Measurements from ENCODE around the gene USE1.
"Not testable (repeated sequence)": the region's sequence is repeated elsewhere in the genome, so short reads cannot be mapped to it uniquely, and the experiment has no call there.

The USE1 gene

DNA sequence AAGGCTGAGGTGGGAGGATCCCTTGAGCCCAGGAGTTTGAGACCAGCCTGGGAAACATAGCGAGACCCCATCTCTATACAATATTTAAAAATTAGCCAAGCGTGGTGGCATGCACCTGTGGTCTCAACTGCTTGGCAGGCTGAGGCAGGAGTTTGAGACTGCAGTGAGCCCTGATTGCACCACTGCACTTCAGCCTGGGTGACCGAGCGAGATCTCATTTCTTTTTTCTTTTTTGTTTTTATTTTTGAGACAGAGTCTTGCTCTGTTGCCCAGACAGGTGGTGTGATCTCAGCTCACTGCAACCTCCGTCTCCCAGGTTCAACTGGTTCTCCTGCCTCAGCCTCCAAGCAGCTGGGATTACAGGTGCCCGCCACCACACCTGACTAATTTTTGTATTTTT lies 23.4 kb upstream of the USE1 start:
- H3K4me2 ChIP-seq (ENCODE audit: low read length); H3K79me2 ChIP-seq (ENCODE audit: control insufficient read depth, insufficient read depth, low read length); H2AK5ac ChIP-seq (ENCODE audit: low read length); H3K18ac ChIP-seq (ENCODE audit: low read length); H3K9ac ChIP-seq (ENCODE audit: low read length); H3K23ac ChIP-seq (ENCODE audit: low read length); DNase-seq; H2BK5ac ChIP-seq (ENCODE audit: low read length); H3K4ac ChIP-seq (ENCODE audit: low read depth, low read length); H4K5ac ChIP-seq (ENCODE audit: low read length); H3K27ac ChIP-seq (ENCODE audit: low read depth, low read length); H3K56ac ChIP-seq (ENCODE audit: low read length); H3K36me3 ChIP-seq (ENCODE audit: control insufficient read depth, insufficient read depth, low read length); H3K4me3 ChIP-seq (ENCODE audit: low read length); H3K27me3 ChIP-seq (ENCODE audit: insufficient read depth, low read length, poor library complexity); H3K79me1 ChIP-seq (ENCODE audit: low read length); H4K8ac ChIP-seq (ENCODE audit: low read depth, low read length); H3K4me1 ChIP-seq (ENCODE audit: control insufficient read depth, low read depth, low read length); H2BK15ac ChIP-seq (replicated peaks; ENCODE audit: low read depth); H2BK120ac ChIP-seq (ENCODE audit: low read depth, low read length): not testable (repeated sequence)
- WGBS (ENCODE audit: extremely low coverage, insufficient coverage, low lambda C conversion rate) = no CpG with 5 or more reads among the region's 6 CpGs

DNA sequence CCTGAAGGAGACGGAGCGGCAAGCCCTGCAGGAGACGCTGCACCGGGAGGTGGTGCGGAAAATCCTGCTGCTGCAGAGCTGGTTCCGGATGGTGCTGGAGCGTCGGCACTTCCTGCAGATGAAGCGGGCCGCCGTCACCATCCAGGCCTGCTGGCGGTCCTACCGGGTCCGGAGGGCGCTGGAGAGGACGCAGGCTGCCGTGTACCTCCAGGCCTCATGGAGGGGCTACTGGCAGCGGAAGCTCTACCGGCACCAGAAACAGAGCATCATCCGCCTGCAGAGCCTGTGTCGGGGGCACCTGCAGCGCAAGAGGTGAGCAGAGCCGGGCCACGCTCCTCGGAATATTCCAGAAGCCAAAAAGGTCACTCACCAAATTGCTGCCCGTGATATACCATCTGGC lies 22.4 kb upstream of the USE1 start:
- Histone ChIP-seq H2BK120ac (ENCODE audit: low read depth, low read length) (no peak overlapping the region), H3K27ac (ENCODE audit: low read depth, low read length) (no peak overlapping the region), H2BK15ac (replicated peaks; ENCODE audit: low read depth) (no peak overlapping the region), H3K4me1 (ENCODE audit: control insufficient read depth, low read depth, low read length) (no peaks in the 10 kb centered on the region), H3K4me3 (ENCODE audit: low read length) (no peak overlapping the region), H3K36me3 (ENCODE audit: control insufficient read depth, insufficient read depth, low read length) (peaks cover 7% of the 10 kb centered on the region), H3K27me3 (ENCODE audit: insufficient read depth, low read length, poor library complexity) (no peaks in the 10 kb centered on the region), H3K79me2 (ENCODE audit: control insufficient read depth, insufficient read depth, low read length) (no peaks in the 10 kb centered on the region), H4K8ac (ENCODE audit: low read depth, low read length) (no peak overlapping the region), H3K9ac (ENCODE audit: low read length) (no peak overlapping the region), H2BK5ac (ENCODE audit: low read length) (no peak overlapping the region), H3K4ac (ENCODE audit: low read depth, low read length) (no peak overlapping the region), H3K56ac (ENCODE audit: low read length) (no peak overlapping the region), H2AK5ac (ENCODE audit: low read length) (no peak overlapping the region), H4K5ac (ENCODE audit: low read length) (no peak overlapping the region), H3K23ac (ENCODE audit: low read length) (no peak overlapping the region), H3K18ac (ENCODE audit: low read length) (no peak overlapping the region), H3K79me1 (ENCODE audit: low read length) (no peaks in the 10 kb centered on the region), H3K4me2 (ENCODE audit: low read length) (no peak overlapping the region)
- no CpG with 5 or more reads among the region's 26 CpGs for WGBS (ENCODE audit: extremely low coverage, insufficient coverage, low lambda C conversion rate)
- no peak for DNase-seq

DNA sequence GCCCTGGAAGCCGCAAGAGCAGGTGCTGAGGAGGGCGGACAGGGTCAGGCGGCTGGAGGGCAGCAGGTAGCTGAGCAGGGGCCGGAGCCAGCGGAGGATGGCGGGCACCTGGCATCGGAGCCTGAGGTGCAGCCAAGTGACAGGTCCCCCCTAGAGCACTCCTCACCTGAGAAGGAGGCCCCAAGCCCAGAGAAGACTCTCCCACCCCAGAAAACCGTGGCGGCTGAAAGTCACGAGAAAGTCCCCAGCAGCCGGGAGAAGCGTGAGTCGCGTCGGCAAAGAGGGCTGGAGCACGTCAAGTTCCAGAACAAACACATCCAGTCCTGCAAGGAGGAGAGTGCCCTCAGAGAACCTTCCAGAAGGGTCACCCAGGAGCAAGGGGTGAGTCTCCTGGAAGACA lies 20.5 kb upstream of the USE1 start:
- Histone ChIP-seq H2BK15ac (replicated peaks; ENCODE audit: low read depth) (no peak overlapping the region), H2BK120ac (ENCODE audit: low read depth, low read length) (no peak overlapping the region), H3K27me3 (ENCODE audit: insufficient read depth, low read length, poor library complexity) (no peaks in the 10 kb centered on the region), H3K79me1 (ENCODE audit: low read length) (no peaks in the 10 kb centered on the region), H3K56ac (ENCODE audit: low read length) (no peak overlapping the region), H4K5ac (ENCODE audit: low read length) (no peak overlapping the region), H2BK5ac (ENCODE audit: low read length) (no peak overlapping the region), H3K4ac (ENCODE audit: low read depth, low read length) (no peak overlapping the region), H3K4me3 (ENCODE audit: low read length) (no peak overlapping the region), H3K4me1 (ENCODE audit: control insufficient read depth, low read depth, low read length) (no peaks in the 10 kb centered on the region), H3K79me2 (ENCODE audit: control insufficient read depth, insufficient read depth, low read length) (no peaks in the 10 kb centered on the region), H2AK5ac (ENCODE audit: low read length) (no peak overlapping the region), H3K36me3 (ENCODE audit: control insufficient read depth, insufficient read depth, low read length) (peaks cover 5% of the 10 kb centered on the region), H3K9ac (ENCODE audit: low read length) (no peak overlapping the region), H4K8ac (ENCODE audit: low read depth, low read length) (no peak overlapping the region), H3K23ac (ENCODE audit: low read length) (no peak overlapping the region), H3K27ac (ENCODE audit: low read depth, low read length) (no peak overlapping the region), H3K4me2 (ENCODE audit: low read length) (no peak overlapping the region), H3K18ac (ENCODE audit: low read length) (no peak overlapping the region)
- no CpG with 5 or more reads among the region's 16 CpGs for WGBS (ENCODE audit: extremely low coverage, insufficient coverage, low lambda C conversion rate)
- no peak for DNase-seq

DNA sequence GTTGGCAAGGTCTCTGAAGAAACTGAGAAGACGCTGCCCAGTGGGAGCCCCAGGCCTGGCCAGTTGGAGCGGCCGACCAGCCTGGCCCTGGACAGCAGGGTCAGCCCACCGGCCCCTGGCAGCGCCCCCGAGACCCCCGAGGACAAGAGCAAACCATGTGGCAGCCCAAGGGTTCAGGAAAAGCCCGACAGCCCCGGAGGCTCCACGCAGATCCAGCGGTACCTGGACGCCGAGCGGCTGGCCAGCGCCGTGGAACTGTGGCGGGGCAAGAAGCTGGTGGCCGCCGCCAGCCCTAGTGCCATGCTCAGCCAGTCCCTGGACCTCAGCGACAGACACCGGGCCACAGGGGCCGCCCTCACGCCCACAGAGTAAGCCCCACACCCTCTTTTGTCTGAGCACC lies 20.1 kb upstream of the USE1 start:
- Histone ChIP-seq H3K27me3 (ENCODE audit: insufficient read depth, low read length, poor library complexity) (no peaks in the 10 kb centered on the region), H3K4ac (ENCODE audit: low read depth, low read length) (no peak overlapping the region), H2AK5ac (ENCODE audit: low read length) (no peak overlapping the region), H3K9ac (ENCODE audit: low read length) (no peak overlapping the region), H3K23ac (ENCODE audit: low read length) (no peak overlapping the region), H3K36me3 (ENCODE audit: control insufficient read depth, insufficient read depth, low read length) (peaks cover 5% of the 10 kb centered on the region), H2BK15ac (replicated peaks; ENCODE audit: low read depth) (no peak overlapping the region), H3K27ac (ENCODE audit: low read depth, low read length) (no peak overlapping the region), H4K8ac (ENCODE audit: low read depth, low read length) (no peak overlapping the region), H3K56ac (ENCODE audit: low read length) (no peak overlapping the region), H3K4me1 (ENCODE audit: control insufficient read depth, low read depth, low read length) (no peaks in the 10 kb centered on the region), H2BK120ac (ENCODE audit: low read depth, low read length) (no peak overlapping the region), H4K5ac (ENCODE audit: low read length) (no peak overlapping the region), H3K4me2 (ENCODE audit: low read length) (no peak overlapping the region), H3K79me2 (ENCODE audit: control insufficient read depth, insufficient read depth, low read length) (no peaks in the 10 kb centered on the region), H3K4me3 (ENCODE audit: low read length) (no peak overlapping the region), H3K18ac (ENCODE audit: low read length) (no peak overlapping the region), H2BK5ac (ENCODE audit: low read length) (no peak overlapping the region), H3K79me1 (ENCODE audit: low read length) (no peaks in the 10 kb centered on the region)
- no CpG with 5 or more reads among the region's 23 CpGs for WGBS (ENCODE audit: extremely low coverage, insufficient coverage, low lambda C conversion rate)
- DNase-seq = no peak

DNA sequence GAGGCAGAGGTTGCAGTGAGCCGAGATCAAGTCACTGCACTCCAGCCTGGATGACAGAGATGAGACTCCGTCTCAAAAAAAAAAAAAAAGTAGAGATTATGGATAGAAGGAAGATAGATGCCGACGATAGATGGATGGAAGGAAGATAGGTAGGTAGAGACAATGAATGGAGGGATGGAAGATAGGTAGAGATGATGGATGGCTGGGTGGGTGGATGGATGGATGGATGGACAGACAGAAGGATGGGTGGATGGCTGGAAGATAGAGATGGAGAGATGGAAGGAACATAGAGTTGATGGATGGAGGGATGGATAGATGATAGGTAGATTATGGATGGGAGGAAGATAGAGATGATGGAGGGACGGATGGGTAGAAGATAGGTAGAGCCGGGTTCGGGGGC lies 18.5 kb upstream of the USE1 start:
- 100% methylated on average over 2 of the region's 7 CpGs for WGBS (ENCODE audit: extremely low coverage, insufficient coverage, low lambda C conversion rate)
- no peak overlapping the region for H3K56ac ChIP-seq (ENCODE audit: low read length)
- H3K36me3 ChIP-seq (ENCODE audit: control insufficient read depth, insufficient read depth, low read length) = peaks cover 8% of the 10 kb centered on the region
- H3K4me1 ChIP-seq (ENCODE audit: control insufficient read depth, low read depth, low read length) = no peaks in the 10 kb centered on the region
- H3K27me3 ChIP-seq (ENCODE audit: insufficient read depth, low read length, poor library complexity) = no peaks in the 10 kb centered on the region
- no peak overlapping the region for H3K18ac ChIP-seq (ENCODE audit: low read length)
- H3K4me3 ChIP-seq (ENCODE audit: low read length) = no peak overlapping the region
- no peak overlapping the region for H3K9ac ChIP-seq (ENCODE audit: low read length)
- no peak for DNase-seq
- H2BK5ac ChIP-seq (ENCODE audit: low read length) = no peak overlapping the region
- no peak overlapping the region for H3K23ac ChIP-seq (ENCODE audit: low read length)
- H3K79me1 ChIP-seq (ENCODE audit: low read length) = no peaks in the 10 kb centered on the region
- H4K8ac ChIP-seq (ENCODE audit: low read depth, low read length) = no peak overlapping the region
- H2BK120ac ChIP-seq (ENCODE audit: low read depth, low read length) = no peak overlapping the region
- H4K5ac ChIP-seq (ENCODE audit: low read length) = no peak overlapping the region
- H3K4ac ChIP-seq (ENCODE audit: low read depth, low read length) = no peak overlapping the region
- H2BK15ac ChIP-seq (replicated peaks; ENCODE audit: low read depth) = no peak overlapping the region
- no peak overlapping the region for H3K27ac ChIP-seq (ENCODE audit: low read depth, low read length)
- H3K4me2 ChIP-seq (ENCODE audit: low read length) = no peak overlapping the region
- no peaks in the 10 kb centered on the region for H3K79me2 ChIP-seq (ENCODE audit: control insufficient read depth, insufficient read depth, low read length)
- no peak overlapping the region for H2AK5ac ChIP-seq (ENCODE audit: low read length)

DNA sequence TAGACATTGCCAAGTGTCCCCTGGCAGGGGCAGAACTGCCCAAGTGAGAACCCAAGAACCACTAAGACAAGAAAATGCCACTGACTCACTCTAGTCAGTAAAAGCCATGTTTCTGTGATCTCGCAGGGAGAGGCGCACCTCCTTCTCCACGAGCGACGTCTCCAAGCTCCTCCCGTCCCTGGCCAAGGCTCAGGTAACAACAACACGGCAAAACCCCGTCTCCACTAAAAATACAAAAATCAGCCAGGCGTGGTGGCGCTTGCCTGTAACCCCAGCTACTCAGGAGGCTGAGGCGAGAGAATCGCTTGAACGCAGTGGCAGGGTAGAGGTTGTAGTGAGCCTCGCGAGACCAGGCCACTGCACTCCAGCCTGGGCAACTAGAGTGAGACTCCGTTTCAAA lies 17.5 kb upstream of the USE1 start:
- no CpG with 5 or more reads among the region's 16 CpGs for WGBS (ENCODE audit: extremely low coverage, insufficient coverage, low lambda C conversion rate)
- peaks cover 15% of the 10 kb centered on the region for H3K36me3 ChIP-seq (ENCODE audit: control insufficient read depth, insufficient read depth, low read length)
- H2BK120ac ChIP-seq (ENCODE audit: low read depth, low read length) = no peak overlapping the region

More for the DNA sequence above, 17.5 kb upstream of the USE1 start:
- Histone ChIP-seq H4K8ac (ENCODE audit: low read depth, low read length) (no peak overlapping the region), H2BK5ac (ENCODE audit: low read length) (no peak overlapping the region), H4K5ac (ENCODE audit: low read length) (no peak overlapping the region), H3K27me3 (ENCODE audit: insufficient read depth, low read length, poor library complexity) (no peaks in the 10 kb centered on the region), H3K79me1 (ENCODE audit: low read length) (no peaks in the 10 kb centered on the region), H3K23ac (ENCODE audit: low read length) (no peak overlapping the region), H3K4me1 (ENCODE audit: control insufficient read depth, low read depth, low read length) (no peaks in the 10 kb centered on the region), H3K4me3 (ENCODE audit: low read length) (no peak overlapping the region), H3K4ac (ENCODE audit: low read depth, low read length) (no peak overlapping the region), H2AK5ac (ENCODE audit: low read length) (no peak overlapping the region), H3K56ac (ENCODE audit: low read length) (no peak overlapping the region), H3K18ac (ENCODE audit: low read length) (no peak overlapping the region), H3K27ac (ENCODE audit: low read depth, low read length) (no peak overlapping the region), H3K4me2 (ENCODE audit: low read length) (no peak overlapping the region), H3K9ac (ENCODE audit: low read length) (no peak overlapping the region), H2BK15ac (replicated peaks; ENCODE audit: low read depth) (no peak overlapping the region), H3K79me2 (ENCODE audit: control insufficient read depth, insufficient read depth, low read length) (no peaks in the 10 kb centered on the region)
- DNase-seq = no peak
